ENCODE measurements around the gene CACNA1H.
"Not testable (repeated sequence)": the region's sequence is repeated elsewhere in the genome, so short reads cannot be mapped to it uniquely, and the experiment has no call there.

Gene CACNA1H

DNA sequence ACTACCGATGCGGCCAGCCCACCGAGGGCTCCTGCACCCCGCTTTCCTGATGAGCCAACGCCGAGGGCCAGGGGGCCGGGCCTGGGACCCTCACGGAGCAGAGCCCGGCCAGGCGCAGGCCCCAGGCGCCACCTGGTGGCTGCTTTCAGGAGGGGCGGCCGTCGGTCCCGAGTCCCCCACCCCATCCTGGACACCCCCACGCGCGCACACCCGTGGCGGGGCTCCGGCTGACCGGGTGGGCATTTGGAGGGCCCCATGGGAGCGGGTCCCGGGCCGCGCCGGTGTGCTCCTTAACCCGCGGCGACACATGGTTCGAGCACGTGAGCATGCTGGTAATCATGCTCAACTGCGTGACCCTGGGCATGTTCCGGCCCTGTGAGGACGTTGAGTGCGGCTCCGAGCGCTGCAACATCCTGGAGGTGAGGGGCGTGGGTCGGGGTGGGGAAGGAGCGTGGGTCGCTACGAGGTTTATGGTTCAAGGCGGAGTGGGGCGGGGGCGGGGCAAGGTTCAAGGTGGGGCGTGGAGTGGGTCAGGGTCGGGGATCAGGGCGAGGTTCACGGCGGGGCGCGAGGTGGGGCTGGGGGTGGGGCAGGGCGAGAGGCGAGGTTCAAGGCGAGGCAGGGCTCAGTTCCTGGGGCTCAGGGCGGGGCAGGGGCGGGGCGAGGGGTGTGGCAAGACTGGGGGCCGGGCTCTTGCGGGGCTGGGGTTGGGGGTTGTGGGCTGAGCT, 41.9 kb downstream of the CACNA1H start:
- no peak for DNase-seq

DNA sequence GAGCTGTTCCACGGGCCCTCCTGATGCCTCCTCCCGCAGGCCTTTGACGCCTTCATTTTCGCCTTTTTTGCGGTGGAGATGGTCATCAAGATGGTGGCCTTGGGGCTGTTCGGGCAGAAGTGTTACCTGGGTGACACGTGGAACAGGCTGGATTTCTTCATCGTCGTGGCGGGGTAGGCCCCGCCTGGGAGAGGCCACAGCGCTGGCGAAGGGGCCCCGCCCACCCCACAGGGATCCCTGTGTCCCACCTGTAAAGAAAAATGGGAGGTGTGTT, 42.4 kb downstream of the CACNA1H start:
- DNase-seq: no peak

DNA sequence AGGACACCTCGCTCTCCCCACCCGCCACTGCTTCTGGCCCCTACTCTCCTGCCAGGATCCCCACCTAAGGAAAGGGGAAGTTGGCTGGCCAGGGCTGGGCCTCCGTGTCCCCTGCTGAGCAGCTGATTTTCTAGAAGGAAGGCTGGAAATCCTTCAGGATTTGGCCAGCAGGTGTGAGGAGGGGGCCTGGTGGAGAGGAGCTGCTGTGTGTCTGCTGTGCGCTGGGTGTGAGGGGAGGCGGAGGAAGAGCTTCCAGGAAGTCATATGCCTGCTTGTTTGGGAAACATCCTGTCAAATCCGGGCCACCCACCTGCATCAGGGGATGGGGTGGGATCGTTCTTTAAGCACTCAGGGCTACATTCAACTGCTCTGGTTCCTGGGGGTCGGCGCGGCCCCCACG, 43.6 kb downstream of the CACNA1H start:
- no peak for DNase-seq

DNA sequence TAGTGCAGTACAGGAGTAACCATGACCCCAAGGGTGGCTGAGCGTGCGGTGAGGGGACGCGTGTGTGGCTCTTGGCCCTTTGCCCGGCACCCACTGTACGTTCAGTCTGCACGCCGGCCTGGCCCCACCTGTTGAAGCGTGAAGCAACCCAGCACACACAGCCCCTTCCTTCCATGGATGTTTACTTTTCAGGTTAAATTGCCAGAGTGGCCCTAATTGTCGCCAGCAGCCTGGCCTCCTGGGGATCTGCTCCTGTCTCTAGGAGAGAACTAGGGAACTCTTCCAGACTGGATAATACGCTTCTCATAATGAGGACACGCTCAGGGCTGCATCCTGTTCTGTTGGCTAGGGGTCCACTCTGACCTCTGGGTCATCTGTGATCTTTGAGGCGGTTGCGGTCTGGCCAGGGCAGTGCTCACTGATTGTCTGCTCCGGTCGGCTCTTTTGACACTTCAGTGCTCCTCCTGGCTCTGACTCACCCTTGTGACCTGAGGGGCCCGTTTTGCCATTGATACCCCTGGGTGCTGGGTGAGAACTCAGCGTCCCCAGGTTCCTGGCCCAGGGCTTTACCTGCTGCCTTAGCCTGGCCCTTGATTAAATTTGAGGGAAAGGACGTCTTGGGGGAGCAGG, 44.4 kb downstream of the CACNA1H start:
- DNase-seq: peak; percentile 25

DNA sequence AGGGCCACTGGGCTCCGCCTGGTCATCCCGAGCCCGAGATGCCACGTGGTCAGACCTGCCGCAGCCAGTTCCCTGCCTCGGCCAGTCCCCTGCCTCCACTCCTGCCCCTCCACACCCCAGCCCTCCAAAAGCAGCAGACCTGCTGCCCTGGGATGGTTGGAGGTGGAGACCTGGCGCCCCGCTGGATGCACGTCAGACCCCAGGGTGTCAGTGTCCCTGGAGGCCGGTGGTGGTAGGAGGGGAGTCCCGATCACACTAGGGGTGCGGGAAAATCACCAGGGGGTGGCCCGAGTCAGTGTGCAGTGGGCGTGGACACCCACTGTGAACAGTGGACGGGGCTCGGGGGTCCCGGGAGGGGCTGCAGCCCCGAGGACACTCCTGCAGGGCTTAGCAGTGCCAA, 45.3 kb downstream of the CACNA1H start:
- DNase-seq: no peak

DNA sequence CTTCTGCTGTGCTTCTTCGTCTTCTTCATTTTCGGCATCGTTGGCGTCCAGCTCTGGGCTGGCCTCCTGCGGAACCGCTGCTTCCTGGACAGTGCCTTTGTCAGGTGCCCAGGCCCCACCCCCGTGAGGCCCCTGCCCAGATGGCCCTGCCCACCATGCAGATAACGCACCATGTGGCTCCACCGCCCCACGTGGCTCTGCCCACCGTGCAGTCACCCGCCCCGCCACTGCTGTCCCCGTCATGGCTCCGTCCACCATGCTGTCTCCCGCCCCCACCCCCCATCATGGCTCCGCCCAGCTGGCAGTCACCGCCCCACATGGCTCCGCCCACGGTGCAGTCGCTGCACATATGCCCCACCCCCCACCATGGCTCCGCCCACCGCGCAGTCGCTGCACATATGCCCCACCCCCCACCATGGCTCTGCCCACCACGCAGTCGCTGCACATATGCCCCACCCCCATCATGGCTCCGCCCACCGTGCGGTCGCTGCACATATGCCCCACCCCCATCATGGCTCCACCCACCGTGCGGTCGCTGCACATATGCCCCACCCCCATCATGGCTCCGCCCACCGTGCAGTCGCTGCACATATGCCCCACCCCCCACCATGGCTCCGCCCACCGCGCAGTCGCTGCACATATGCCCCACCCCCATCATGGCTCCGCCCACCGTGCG, 45.9 kb downstream of the CACNA1H start:
- not testable (repeated sequence) for DNase-seq

DNA sequence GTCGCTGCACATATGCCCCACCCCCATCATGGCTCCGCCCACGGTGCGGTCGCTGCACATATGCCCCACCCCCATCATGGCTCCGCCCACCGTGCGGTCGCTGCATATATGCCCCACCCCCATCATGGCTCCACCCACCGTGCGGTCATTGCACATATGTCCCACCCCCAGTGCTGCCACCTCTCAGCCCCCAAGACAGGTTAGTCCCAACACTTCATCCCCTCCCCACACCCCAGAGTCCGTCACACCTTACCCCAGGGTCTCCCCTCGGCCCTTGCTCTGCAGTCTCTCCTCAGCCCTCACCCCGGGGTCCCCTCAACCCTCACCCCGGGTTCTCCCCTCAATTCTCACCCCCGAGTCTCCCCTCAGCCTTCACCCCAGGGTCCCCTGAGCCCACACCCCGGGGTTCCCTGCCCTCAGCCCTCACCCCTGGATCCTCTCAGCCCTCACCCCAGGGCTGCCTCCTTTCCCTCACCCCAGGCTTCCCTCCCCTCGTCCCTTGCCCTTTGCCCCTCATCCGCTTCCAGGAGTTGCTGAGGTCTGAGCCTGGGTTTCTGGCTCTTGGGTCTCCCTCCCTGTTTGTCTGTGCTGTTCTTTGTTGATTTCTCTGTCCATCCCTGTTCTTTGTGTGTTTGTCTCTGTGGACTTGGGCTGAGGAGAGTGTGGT, 46.6 kb downstream of the CACNA1H start:
- DNase-seq: no peak

DNA sequence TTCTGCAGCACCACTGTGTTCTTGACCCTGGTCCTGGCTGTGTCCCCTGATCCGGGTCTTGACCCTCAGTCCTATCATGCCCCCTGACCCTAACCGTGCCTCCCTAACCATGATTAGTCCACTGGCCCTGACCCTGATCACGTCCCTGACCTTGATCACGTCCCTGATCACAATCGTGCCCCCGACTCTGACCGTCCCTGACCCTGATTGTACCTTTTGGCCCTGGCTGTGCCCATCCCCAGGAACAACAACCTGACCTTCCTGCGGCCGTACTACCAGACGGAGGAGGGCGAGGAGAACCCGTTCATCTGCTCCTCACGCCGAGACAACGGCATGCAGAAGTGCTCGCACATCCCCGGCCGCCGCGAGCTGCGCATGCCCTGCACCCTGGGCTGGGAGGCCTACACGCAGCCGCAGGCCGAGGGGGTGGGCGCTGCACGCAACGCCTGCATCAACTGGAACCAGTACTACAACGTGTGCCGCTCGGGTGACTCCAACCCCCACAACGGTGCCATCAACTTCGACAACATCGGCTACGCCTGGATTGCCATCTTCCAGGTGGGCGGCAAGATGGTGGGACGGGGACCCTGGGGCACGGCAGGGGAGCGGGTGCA, 47.2 kb downstream of the CACNA1H start:
- no peak for DNase-seq

DNA sequence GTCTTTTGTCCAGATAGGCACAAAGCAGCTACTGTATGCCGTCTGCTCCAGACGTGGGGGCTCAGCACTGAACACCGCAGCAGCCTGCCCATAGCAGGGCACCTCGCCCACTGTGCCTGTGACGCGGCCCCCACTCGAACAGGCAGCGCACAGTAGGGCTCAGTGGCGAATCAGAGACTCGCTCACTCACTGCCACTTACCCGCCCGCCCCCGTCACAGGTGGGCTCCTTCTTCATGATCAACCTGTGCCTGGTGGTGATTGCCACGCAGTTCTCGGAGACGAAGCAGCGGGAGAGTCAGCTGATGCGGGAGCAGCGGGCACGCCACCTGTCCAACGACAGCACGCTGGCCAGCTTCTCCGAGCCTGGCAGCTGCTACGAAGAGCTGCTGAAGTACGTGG, 48.5 kb downstream of the CACNA1H start:
- DNase-seq: no peak

DNA sequence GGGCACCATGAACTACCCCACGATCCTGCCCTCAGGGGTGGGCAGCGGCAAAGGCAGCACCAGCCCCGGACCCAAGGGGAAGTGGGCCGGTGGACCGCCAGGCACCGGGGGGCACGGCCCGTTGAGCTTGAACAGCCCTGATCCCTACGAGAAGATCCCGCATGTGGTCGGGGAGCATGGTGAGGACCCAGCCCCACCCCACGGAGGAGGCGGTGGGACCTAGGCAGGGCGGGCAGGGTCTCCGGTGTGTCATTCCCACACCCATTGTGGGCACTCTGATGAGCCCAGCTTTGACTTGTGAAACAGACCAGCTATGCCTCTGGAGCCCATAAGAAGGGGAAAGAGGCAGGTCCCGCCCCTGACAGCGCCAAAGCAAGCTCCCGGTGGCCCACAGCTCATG, 49.4 kb downstream of the CACNA1H start:
- no peak for DNase-seq

DNA sequence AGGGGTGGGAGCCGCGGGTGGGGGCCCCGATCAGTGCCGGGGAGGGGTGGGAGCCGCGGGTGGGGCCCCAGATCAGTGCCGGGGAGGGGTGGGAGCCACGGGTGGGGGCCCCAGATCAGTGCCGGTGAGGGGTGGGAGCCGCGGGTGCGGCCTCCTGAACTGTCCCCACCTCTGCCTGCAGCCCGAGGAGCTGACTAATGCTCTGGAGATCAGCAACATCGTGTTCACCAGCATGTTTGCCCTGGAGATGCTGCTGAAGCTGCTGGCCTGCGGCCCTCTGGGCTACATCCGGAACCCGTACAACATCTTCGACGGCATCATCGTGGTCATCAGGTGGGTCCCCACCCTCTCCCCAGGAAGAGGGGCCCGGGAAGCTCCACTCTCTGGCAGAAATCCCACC, 52.0 kb downstream of the CACNA1H start:
- DNase-seq: no peak

DNA sequence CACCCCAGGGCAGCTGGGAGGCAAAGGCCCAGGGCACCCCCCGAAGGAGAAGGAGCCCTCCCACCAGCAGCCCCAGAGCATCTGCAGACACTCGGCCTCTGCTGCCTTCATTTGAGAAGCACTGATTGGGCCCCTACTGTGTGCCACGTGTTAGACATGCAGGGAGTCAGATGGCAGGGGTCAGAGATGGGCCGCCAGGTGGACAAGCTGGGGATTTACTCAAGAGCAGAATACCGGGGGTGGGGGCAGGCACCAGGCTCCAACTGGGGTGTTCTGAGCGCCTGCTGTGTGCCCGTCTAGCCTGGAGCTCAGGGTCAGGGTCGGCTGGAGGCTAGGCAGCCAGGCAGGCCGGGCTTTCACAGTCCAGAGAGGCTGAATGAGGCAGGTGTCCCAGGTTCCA, 53.4 kb downstream of the CACNA1H start:
- DNase-seq: no peak

DNA sequence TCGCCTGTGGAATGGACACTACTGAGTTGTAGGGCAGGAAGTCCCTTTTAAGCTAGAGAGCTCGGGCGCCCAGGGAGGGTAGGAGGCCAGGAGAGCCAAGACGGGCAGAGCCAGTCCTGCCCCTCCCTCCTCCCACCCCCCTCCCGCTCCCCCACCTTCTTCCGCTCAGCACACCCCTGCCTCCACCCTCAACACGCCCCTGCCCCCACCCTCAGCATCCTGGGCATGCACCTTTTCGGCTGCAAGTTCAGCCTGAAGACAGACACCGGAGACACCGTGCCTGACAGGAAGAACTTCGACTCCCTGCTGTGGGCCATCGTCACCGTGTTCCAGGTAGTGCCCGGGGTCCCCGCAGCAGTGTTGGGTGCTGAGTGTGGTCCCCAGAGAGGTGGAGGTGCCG, 53.9 kb downstream of the CACNA1H start:
- no peak for DNase-seq

DNA sequence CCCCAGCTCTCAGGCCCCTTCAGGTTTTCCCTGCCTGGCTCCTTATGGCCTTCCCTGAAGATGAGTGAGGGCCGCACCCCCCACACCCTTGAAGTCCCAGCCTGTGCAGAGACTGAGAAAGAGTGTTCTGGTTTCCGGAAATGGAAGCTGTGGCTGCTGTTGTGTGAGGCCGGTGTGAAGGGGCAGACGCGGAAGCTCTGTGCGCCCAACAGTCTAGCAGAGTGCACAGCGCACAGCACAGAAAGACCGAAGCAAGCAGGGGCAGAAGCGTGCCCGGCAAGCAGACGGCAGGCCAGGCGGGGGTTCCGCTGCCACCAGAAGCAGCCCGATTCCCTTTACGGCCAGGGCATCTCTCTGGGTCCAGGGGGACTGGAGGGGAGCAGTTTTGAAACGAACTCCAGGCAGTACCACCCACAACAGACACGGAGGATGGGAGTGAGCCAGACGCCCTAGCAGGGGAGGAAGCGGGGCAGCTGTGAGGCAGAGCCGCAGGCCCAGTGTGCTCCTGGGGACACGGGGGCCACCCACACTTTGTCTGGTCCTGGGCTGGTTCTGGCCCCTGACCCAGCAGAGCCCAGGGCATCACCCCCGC, 55.4 kb downstream of the CACNA1H start:
- no peak for DNase-seq

DNA sequence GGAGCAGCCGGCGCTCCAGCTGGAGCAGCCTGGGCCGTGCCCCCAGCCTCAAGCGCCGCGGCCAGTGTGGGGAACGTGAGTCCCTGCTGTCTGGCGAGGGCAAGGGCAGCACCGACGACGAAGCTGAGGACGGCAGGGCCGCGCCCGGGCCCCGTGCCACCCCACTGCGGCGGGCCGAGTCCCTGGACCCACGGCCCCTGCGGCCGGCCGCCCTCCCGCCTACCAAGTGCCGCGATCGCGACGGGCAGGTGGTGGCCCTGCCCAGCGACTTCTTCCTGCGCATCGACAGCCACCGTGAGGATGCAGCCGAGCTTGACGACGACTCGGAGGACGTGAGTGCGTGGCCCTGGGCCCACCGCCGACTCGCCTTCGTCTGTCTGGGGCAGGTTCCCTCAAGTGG, 56.2 kb downstream of the CACNA1H start:
- DNase-seq: no peak

DNA sequence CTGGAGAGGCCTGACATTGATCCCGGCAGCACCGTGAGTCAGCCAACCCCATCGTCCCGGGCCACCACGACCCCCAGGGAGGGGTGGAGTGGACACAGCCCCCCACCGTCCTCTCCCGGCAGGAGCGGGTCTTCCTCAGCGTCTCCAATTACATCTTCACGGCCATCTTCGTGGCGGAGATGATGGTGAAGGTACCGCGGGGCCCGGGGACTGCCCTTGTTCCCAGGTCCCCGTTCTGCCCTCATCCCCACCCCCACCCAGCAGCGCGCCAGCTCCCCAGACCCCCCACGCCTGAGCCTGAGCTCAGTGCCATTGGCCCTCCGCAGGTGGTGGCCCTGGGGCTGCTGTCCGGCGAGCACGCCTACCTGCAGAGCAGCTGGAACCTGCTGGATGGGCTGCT, 57.6 kb downstream of the CACNA1H start:
- no peak for DNase-seq

DNA sequence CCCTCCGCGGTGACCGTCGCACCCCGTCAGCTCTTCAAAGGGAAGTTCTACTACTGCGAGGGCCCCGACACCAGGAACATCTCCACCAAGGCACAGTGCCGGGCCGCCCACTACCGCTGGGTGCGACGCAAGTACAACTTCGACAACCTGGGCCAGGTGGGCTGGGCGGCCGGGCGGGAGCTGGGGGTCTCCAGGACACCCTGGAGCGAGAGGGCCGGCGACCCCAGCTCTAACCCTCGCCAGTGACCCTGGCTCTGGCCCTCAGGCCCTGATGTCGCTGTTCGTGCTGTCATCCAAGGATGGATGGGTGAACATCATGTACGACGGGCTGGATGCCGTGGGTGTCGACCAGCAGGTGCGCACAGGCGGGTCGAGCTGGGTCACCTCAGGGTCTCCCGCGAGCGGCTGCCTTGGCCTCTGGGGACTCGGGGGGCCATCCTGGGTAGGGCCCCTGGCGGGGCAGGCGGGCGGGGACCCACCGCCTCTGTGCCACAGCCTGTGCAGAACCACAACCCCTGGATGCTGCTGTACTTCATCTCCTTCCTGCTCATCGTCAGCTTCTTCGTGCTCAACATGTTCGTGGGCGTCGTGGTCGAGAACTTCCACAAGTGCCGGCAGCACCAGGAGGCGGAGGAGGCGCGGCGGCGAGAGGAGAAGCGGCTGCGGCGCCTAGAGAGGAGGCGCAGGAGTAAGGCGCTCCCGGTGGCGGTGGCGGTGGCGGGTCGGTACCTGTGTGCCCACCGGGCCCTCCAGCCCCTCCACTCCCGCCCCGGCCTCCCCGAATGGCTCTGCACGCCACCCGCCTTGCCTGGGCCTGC, 58.8 kb downstream of the CACNA1H start:
- no peak for DNase-seq

DNA sequence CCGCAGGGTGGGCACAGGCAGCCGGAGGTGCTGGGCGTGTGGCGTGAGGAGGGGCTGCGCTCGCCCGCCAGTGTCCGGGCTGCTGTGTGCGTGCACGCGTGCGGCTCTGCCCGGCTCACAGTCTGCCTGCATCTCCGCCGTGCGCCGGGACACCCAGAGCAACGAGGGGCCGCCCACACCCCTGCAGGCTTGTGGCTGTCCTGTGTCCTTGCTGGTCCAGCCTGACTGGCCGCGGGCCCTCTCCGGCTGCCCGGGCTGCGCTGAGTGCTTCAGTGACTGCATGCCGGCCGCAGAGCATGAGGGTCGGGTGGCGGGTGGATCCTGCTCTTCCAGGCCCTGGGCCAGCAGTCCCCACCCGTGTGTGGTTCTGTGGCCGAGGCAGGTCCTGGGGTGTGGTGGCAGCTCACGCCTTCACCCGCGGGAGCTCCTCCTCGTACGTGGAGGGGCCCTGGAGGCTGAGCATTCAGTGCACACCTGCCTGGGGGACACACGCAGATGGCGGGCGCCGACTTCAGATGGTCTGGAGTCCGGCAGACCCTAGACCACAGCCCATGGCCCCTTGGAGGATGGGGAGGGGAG, 59.8 kb downstream of the CACNA1H start:
- no peak for DNase-seq

DNA sequence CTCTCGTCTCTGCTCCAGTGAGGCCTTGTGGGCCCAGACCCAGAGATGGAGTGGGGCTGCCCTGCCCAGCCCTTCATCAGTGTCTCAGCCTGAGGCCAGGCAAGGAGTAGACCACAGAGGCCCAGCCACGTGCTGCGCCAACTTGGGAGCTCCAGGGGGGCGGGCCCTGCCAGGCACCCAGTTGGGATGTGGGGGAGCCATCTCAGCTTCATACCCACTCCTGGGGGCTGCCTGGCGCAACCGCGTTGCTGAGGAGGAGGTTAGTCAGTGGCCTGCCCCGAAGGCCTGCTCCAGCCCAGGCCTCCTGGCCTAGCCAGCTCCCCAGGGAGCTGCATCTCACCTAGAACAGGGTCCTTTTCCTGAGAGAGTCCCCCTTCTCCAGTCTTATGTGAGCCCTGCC, 60.3 kb downstream of the CACNA1H start:
- DNase-seq: no peak

DNA sequence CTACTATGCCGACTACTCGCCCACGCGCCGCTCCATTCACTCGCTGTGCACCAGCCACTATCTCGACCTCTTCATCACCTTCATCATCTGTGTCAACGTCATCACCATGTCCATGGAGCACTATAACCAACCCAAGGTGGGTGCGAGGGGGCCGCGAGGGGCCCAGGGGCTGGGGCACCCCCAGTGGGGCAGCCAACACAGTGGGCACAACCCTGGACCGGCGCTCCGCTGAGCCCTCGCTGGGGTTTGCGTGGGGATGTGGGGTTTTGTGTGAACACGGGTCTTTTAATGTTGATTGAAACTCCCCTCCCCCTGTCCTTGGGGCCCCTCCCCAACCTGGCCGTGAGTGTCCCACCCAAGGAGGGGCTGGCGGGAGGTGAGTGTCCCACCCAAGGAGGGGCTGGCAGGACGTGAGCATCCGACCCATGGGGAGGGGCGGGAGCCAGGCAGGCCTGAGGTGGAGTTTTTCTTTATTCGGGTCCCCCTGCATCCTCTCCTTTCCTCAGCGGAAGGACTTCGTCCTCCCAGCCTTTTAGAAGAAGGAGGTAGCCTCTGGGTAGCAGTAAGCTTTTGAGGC, 61.0 kb downstream of the CACNA1H start:
- no peak for DNase-seq

DNA sequence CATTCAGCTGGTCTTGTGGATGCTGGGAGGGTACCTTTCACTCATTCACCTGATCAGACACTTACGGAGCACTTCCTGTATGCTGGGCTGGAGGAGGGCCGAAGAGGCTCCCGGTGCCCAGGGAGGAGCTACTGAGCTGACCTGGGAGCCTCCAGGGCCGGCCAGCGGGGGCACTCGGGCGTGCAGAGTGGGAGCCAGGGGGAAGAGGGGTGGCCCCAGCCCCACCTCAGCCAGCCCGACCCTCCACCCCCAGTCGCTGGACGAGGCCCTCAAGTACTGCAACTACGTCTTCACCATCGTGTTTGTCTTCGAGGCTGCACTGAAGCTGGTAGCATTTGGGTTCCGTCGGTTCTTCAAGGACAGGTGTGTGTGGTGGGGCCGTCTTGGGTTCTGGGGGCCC, 61.8 kb downstream of the CACNA1H start:
- no peak for DNase-seq
